Measurements from ENCODE around the gene FAM149A. TPM values are rescaled to one million over a fixed set of nuclear protein-coding genes. Genes with fewer than 3 reads are reported as not detected.

The FAM149A gene
- total RNA-seq, 2 experiments from 2014 or later: 0.38 TPM; not detected in 1

- no peak for DNase-seq
- no peak overlapping the region for H3K4me3 Mint-ChIP-seq
- no peak overlapping the region for H3K27ac Mint-ChIP-seq
- no peaks in the 10 kb centered on the region for H3K27me3 Mint-ChIP-seq
- CTCF ChIA-PET: interaction anchor here (1.4 kb wide), 1 partner anchor 7 kb away, joined by 3 read pairs; no protein-coding TSS in a partner anchor
- H3K9me3 Mint-ChIP-seq: no peaks in the 10 kb centered on the region
- H3K36me3 Mint-ChIP-seq (ENCODE audit: low read depth): no peaks in the 10 kb centered on the region
- POLR2A ChIA-PET: interaction anchor here (1.2 kb wide), 1 partner anchor 21 kb away, joined by 5 read pairs; the partner anchor contains the start of gene CYP4V2
- peaks cover 2% of the 10 kb centered on the region for H3K4me1 Mint-ChIP-seq
Observed at GRCh38 chr4:186169945-186170802, 65.7 kb downstream of the FAM149A start.

DNA sequence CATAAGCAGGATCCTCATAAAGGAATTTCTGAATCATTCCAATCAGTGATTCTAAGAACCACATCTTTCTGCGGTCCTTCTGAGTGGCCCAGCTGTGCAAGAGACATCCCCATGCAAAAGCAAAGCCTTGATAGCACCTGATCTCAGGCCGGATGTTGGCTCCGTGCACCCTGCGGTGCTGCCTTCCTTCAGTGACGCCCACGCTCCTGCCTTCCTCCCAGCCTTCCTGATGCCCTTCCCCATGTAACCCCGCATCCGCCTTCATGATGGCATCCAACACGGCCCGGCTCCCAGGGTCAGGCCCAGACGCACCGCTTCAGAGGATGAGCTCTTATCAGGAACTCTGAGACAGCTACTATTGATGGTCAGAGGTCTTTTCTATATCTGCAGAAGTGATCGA lies 66.5 kb downstream of the FAM149A start:
- Mint-ChIP-seq H3K36me3 (ENCODE audit: low read depth) (no peaks in the 10 kb centered on the region), H3K27ac (no peak overlapping the region), H3K4me1 (peaks cover 2% of the 10 kb centered on the region), H3K9me3 (no peaks in the 10 kb centered on the region), H3K4me3 (no peak overlapping the region), H3K27me3 (peaks cover 4% of the 10 kb centered on the region)
- ChIA-PET POLR2A (interaction anchor here (1.2 kb wide), 1 partner anchor 20 kb away, joined by 5 read pairs; the partner anchor contains the start of gene CYP4V2), CTCF (no interaction called here)
- no peak for DNase-seq

DNA sequence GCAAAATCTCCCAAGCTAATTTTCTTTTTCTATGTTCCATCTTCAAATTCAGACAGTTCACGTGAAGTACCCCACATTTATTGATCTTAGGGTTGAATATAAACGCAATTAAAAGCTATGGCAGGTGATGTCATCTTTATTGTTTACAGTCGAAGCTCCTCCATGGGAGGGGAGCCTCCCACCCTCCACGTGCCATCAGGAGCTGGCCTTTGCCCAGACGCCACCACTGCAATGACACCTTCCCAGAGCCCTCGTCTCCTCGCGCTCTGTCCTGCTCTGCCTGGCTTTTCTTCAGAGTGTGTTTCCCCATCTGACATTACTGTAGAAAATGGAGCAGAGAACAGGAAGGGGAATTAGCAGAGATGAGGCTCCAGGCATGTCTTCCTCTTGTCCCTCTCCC lies 68.0 kb downstream of the FAM149A start:
- CTCF ChIA-PET: no interaction called here
- H3K27me3 Mint-ChIP-seq: peaks cover 4% of the 10 kb centered on the region
- H3K36me3 Mint-ChIP-seq (ENCODE audit: low read depth): no peaks in the 10 kb centered on the region
- H3K27ac Mint-ChIP-seq: no peak overlapping the region
- POLR2A ChIA-PET: no interaction called here
- no peaks in the 10 kb centered on the region for H3K4me1 Mint-ChIP-seq
- H3K9me3 Mint-ChIP-seq: no peaks in the 10 kb centered on the region
- no peak for DNase-seq
- no peak overlapping the region for H3K4me3 Mint-ChIP-seq

DNA sequence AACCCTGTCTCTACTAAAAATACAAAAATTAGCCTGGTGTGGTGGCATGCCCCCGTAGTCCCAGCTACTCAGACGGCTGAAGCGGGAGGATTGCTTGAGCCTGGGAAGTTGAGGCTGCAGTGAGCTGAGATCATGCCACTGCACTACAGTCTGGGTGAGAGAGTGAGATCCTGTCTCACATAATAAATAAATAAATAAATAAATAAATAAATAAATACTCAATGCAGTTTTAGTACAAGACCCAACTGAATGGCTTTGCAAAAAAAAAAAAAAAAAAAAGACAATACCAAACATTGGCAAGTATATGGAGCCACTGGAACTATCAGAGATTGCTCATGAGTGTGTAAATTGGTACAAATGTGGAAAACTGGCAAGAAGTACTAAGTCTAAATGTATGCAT lies 83.6 kb downstream of the FAM149A start:
- no peak for DNase-seq
- Mint-ChIP-seq H3K4me1 (peaks cover 29% of the 10 kb centered on the region), H3K9me3 (no peaks in the 10 kb centered on the region), H3K4me3 (no peak overlapping the region), H3K36me3 (ENCODE audit: low read depth) (no peaks in the 10 kb centered on the region), H3K27ac (no peak overlapping the region), H3K27me3 (peaks cover 21% of the 10 kb centered on the region)
- POLR2A ChIA-PET: no interaction called here
- CTCF ChIA-PET: no interaction called here

DNA sequence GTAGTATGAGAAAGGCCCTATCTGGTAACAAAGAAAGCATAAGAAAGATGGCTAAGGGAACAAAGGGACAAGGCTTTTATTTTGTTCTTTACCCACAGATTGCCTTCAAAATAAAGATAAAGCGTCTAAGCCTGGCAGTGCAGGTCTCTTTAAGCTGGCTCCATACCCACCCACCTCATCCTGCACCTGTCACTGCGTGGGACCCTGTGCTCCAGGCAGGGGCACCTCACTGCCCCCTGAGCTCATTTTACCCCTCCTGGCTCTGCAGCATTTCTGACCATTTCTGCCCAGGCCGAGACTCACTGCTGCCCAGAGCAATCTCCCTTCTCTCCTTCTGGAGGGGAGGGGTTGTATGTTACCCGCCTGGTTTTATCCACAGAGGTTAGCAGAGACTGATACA lies 85.2 kb downstream of the FAM149A start:
- no peak overlapping the region for H3K27ac Mint-ChIP-seq
- peaks cover 31% of the 10 kb centered on the region for H3K4me1 Mint-ChIP-seq
- CTCF ChIA-PET: interaction anchor here (2.3 to 4.1 kb wide), 5 partner anchors 12 to 121 kb away, joined by 8 to 23 read pairs (median 21); partner anchors contain the start of gene TLR3
- H3K27me3 Mint-ChIP-seq: peaks cover 10% of the 10 kb centered on the region
- no peak for DNase-seq
- H3K36me3 Mint-ChIP-seq (ENCODE audit: low read depth): no peaks in the 10 kb centered on the region
- no peaks in the 10 kb centered on the region for H3K9me3 Mint-ChIP-seq
- POLR2A ChIA-PET: interaction anchor here (1.0 to 5.2 kb wide), 2 partner anchors 14 to 31 kb away, joined by 3 to 84 read pairs; no protein-coding TSS in a partner anchor
- no peak overlapping the region for H3K4me3 Mint-ChIP-seq

GRCh38 chr4:186190581-186191199 lies 86.2 kb downstream of the FAM149A start:
- Mint-ChIP-seq H3K27ac (peak overlapping the region; percentile 86), H3K4me1 (peaks cover 31% of the 10 kb centered on the region), H3K27me3 (peaks cover 4% of the 10 kb centered on the region), H3K4me3 (peak overlapping the region; percentile 81), H3K9me3 (no peaks in the 10 kb centered on the region), H3K36me3 (ENCODE audit: low read depth) (peaks cover 5% of the 10 kb centered on the region)
- ChIA-PET POLR2A (interaction anchor here (1.3 to 5.2 kb wide), 5 partner anchors 13 to 122 kb away, joined by 5 to 84 read pairs (median 12); partner anchors contain the start of gene TLR3), CTCF (interaction anchor here (2.3 to 4.1 kb wide), 5 partner anchors 11 to 122 kb away, joined by 8 to 23 read pairs (median 21); partner anchors contain the start of gene TLR3)
- DNase-seq: peak; percentile 54

GRCh38 chr4:186191200-186192065 lies 86.9 kb downstream of the FAM149A start, which contains the start of gene CYP4V2:
Gene CYP4V2 (plus strand): TSS chr4:186191567. CDS start chr4:186191824, 257 bp downstream.
- POLR2A ChIA-PET: interaction anchor here (1.3 to 5.2 kb wide), 5 partner anchors 13 to 123 kb away, joined by 5 to 84 read pairs (median 12); partner anchors contain the start of gene TLR3
- H3K4me3 Mint-ChIP-seq: peak within 1 kb of the TSS; percentile 83
- CTCF ChIA-PET: interaction anchor here (0.6 to 4.1 kb wide), 8 partner anchors 10 to 941 kb away, joined by 3 to 23 read pairs (median 8); partner anchors contain the start of gene TLR3
- peaks cover 31% of the 10 kb centered on the region for H3K4me1 Mint-ChIP-seq
- no peaks in the 10 kb centered on the region for H3K9me3 Mint-ChIP-seq
- H3K27me3 Mint-ChIP-seq: peaks cover 2% of the 10 kb centered on the region
- peak within 1 kb of the TSS; percentile 87 for H3K27ac Mint-ChIP-seq
- H3K36me3 Mint-ChIP-seq (ENCODE audit: low read depth): peaks cover 11% of the 10 kb centered on the region
- DNase-seq: peak; percentile 88

DNA sequence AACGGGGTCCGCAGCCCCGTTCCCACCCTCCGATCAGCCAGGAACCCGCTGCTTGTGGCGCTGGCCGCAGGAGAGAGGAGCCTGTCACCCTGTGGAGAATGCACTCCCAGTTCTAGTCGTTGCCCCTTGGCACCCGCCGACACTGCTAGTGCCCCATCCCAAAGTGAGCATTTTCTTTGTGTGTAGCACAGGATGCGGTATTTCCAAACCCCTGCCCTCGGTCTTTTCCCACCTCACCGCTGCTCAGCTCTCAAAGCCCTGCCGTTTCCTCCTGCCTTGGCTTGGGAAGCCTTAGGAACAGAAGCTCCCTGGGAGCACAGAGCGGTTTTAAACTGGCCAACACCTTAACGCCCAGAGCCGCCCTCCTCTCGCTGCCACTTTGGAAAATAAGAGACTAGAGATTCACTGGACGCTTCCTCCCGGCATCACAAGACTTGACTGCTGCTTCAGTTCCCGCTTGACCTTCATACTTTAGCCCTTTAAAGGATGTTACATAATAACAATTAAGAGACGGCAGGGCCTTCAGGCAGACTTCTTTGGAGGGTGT lies 87.6 kb downstream of the FAM149A start:
- POLR2A ChIA-PET: interaction anchor here (1.6 to 5.2 kb wide), 4 partner anchors 12 to 124 kb away, joined by 6 to 84 read pairs (median 12); partner anchors contain the start of gene TLR3
- no peaks in the 10 kb centered on the region for H3K27me3 Mint-ChIP-seq
- no peaks in the 10 kb centered on the region for H3K9me3 Mint-ChIP-seq
- DNase-seq: peak; percentile 36
- peak overlapping the region; percentile 87 for H3K27ac Mint-ChIP-seq
- H3K4me1 Mint-ChIP-seq: peaks cover 31% of the 10 kb centered on the region
- H3K4me3 Mint-ChIP-seq: peak overlapping the region; percentile 83
- CTCF ChIA-PET: interaction anchor here (0.7 to 4.1 kb wide), 7 partner anchors 10 to 154 kb away, joined by 3 to 23 read pairs (median 8); partner anchors contain the start of gene TLR3
- peaks cover 14% of the 10 kb centered on the region for H3K36me3 Mint-ChIP-seq (ENCODE audit: low read depth)

GRCh38 chr4:186193851-186194250 lies 89.3 kb downstream of the FAM149A start:
- H3K4me1 Mint-ChIP-seq: peaks cover 31% of the 10 kb centered on the region
- no peak overlapping the region for H3K27ac Mint-ChIP-seq
- POLR2A ChIA-PET: interaction anchor here (5.2 kb wide), 1 partner anchor 10 kb away, joined by 84 read pairs; no protein-coding TSS in a partner anchor
- no peak overlapping the region for H3K4me3 Mint-ChIP-seq
- no peaks in the 10 kb centered on the region for H3K27me3 Mint-ChIP-seq
- DNase-seq: no peak
- H3K9me3 Mint-ChIP-seq: no peaks in the 10 kb centered on the region
- CTCF ChIA-PET: interaction anchor here (0.8 to 4.1 kb wide), 3 partner anchors 8 to 126 kb away, joined by 3 to 23 read pairs (median 21); partner anchors contain the start of gene TLR3
- H3K36me3 Mint-ChIP-seq (ENCODE audit: low read depth): peaks cover 18% of the 10 kb centered on the region

GRCh38 chr4:186196063-186196462 lies 91.6 kb downstream of the FAM149A start:
- ChIA-PET CTCF (interaction anchor here (1.6 kb wide), 1 partner anchor 11 kb away, joined by 3 read pairs; no protein-coding TSS in a partner anchor), POLR2A (no interaction called here)
- Mint-ChIP-seq H3K27me3 (no peaks in the 10 kb centered on the region), H3K4me1 (peaks cover 18% of the 10 kb centered on the region), H3K9me3 (no peaks in the 10 kb centered on the region), H3K36me3 (ENCODE audit: low read depth) (peaks cover 18% of the 10 kb centered on the region), H3K27ac (no peak overlapping the region), H3K4me3 (no peak overlapping the region)
- no peak for DNase-seq

GRCh38 chr4:186200516-186200915 lies 96.0 kb downstream of the FAM149A start:
- CTCF ChIA-PET: no interaction called here
- DNase-seq: no peak
- H3K9me3 Mint-ChIP-seq: no peaks in the 10 kb centered on the region
- POLR2A ChIA-PET: no interaction called here
- peaks cover 34% of the 10 kb centered on the region for H3K4me1 Mint-ChIP-seq
- no peaks in the 10 kb centered on the region for H3K27me3 Mint-ChIP-seq
- peaks cover 18% of the 10 kb centered on the region for H3K36me3 Mint-ChIP-seq (ENCODE audit: low read depth)
- no peak overlapping the region for H3K27ac Mint-ChIP-seq
- H3K4me3 Mint-ChIP-seq: no peak overlapping the region

All from activated CD4-positive, alpha-beta memory T cell treated with anti-CD3 and anti-CD28 coated beads, Interleukin-2, amount 10 ng/mL, durations not matched to agents 7 days and 5 days (primary cell).